Dermis blood vessel endothelial cell (primary cell): ENCODE measurements around the gene R3HDM1. TPM values are rescaled to one million over a fixed set of nuclear protein-coding genes. Genes with fewer than 3 reads are reported as not detected.

ENCODE experiments used
- DNase-seq: peaks from one replicate; pipeline ENCODE4 v3.0.0; 2010
- total RNA-seq: library from RNA; depleted of rRNA; stranded (reverse); fragments of >200 nt; gene quantifications from 2 replicates; pipeline ENCODE4 v1.2.3, GENCODE V29; 2014

The R3HDM1 gene
- total RNA-seq, 1 donor from 2014 or later: 7.3 TPM

GRCh38 chr2:135728064-135728743 is 196.9 kb downstream of the R3HDM1 start:
- DNase-seq: no peak

- DNase-seq: no peak
Measured at GRCh38 chr2:135732561-135732960, 201.3 kb downstream of the R3HDM1 start.

- no peak for DNase-seq
Measured at GRCh38 chr2:135733045-135733444, 201.8 kb downstream of the R3HDM1 start.

- no peak for DNase-seq
Measured at GRCh38 chr2:135736546-135736945, 205.3 kb downstream of the R3HDM1 start.

- no peak for DNase-seq
Measured at GRCh38 chr2:135740206-135740605, 208.9 kb downstream of the R3HDM1 start.

- DNase-seq: no peak
Measured at GRCh38 chr2:135741043-135741394, 209.7 kb downstream of the R3HDM1 start.

GRCh38 chr2:135741395-135742324 is 210.4 kb downstream of the R3HDM1 start, which contains the start of gene UBXN4:
Gene UBXN4 (plus strand): TSS chr2:135741855. CDS start chr2:135741930, 75 bp downstream.
- DNase-seq: peak; percentile 100

GRCh38 chr2:135742325-135742757 is 211.1 kb downstream of the R3HDM1 start:
- peak; percentile 78 for DNase-seq

GRCh38 chr2:135743860-135744259 is 212.6 kb downstream of the R3HDM1 start:
- peak; percentile 8 for DNase-seq

- peak; percentile 54 for DNase-seq
Measured at GRCh38 chr2:135744760-135745314, 213.6 kb downstream of the R3HDM1 start.

GRCh38 chr2:135745545-135745944 is 214.3 kb downstream of the R3HDM1 start:
- peak; percentile 49 for DNase-seq

- no peak for DNase-seq
Measured at GRCh38 chr2:135755573-135755972, 224.3 kb downstream of the R3HDM1 start.

GRCh38 chr2:135756692-135757091 is 225.4 kb downstream of the R3HDM1 start:
- DNase-seq: no peak

GRCh38 chr2:135762022-135762421 is 230.7 kb downstream of the R3HDM1 start:
- DNase-seq: no peak

GRCh38 chr2:135762530-135762929 is 231.2 kb downstream of the R3HDM1 start:
- DNase-seq: peak; percentile 75

GRCh38 chr2:135768863-135769262 is 237.6 kb downstream of the R3HDM1 start:
- no peak for DNase-seq

GRCh38 chr2:135773319-135773718 is 242.0 kb downstream of the R3HDM1 start:
- peak; percentile 11 for DNase-seq

- DNase-seq: peak; percentile 67
Measured at GRCh38 chr2:135773917-135774316, 242.6 kb downstream of the R3HDM1 start.

Other genes with a start within 250 kb of the R3HDM1 start
- gene ZRANB3, start 266 bp upstream of the R3HDM1 start, total RNA-seq: 4.9 and 8.0 TPM in 2 replicates
- gene UBXN4, start 210.4 kb downstream of the R3HDM1 start, total RNA-seq: 69.1 and 89.3 TPM in 2 replicates